Femur (tissue), 1 donor: ENCODE measurements around the gene ANKRD13D.

Experiments used
- DNase-seq: peaks from one replicate; pipeline ENCODE4 v3.0.0-alpha.2; 2017

Gene ANKRD13D

GRCh38 chr11:67262731-67263675, 26.1 kb upstream of the ANKRD13D start:
- DNase-seq: peak; percentile 86

GRCh38 chr11:67264260-67264659, 24.8 kb upstream of the ANKRD13D start:
- DNase-seq: no peak

DNA sequence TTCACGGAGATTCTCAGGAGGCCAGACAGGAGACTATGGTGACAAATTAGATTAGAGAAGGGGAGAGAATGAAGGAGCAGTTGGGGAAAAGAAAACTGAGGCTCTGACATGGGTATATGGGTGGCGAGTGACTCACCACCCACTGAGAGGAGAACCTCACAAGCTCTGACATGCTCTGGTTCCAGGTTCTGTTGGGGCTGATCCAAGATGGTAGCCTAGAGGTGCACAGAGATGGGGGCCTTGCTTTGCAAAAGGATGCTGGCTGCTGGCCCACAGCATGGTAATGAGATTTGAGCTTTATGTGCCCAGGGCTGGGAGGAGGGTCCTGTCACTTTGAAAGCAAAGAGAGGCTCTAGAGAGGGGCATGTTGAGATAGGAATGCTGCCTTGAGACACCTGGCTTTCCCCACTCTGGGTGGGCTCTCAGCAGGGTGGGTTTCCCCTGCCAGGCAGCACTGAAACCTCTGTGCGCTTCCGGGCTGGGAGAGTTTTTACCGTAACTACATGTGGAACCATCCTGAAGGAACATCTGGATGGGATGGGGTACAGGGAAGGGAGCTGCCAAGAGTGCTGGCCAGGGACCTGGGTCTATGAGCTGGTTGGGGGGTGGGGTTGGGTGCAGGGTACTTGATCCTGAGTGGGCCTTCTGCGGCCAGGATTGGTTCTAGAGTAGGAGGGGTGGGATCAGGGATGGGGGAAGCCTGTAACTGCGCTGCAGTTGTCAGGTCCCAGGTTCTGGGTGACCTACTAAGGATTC, 24.0 kb upstream of the ANKRD13D start:
- peak; percentile 22 for DNase-seq

DNA sequence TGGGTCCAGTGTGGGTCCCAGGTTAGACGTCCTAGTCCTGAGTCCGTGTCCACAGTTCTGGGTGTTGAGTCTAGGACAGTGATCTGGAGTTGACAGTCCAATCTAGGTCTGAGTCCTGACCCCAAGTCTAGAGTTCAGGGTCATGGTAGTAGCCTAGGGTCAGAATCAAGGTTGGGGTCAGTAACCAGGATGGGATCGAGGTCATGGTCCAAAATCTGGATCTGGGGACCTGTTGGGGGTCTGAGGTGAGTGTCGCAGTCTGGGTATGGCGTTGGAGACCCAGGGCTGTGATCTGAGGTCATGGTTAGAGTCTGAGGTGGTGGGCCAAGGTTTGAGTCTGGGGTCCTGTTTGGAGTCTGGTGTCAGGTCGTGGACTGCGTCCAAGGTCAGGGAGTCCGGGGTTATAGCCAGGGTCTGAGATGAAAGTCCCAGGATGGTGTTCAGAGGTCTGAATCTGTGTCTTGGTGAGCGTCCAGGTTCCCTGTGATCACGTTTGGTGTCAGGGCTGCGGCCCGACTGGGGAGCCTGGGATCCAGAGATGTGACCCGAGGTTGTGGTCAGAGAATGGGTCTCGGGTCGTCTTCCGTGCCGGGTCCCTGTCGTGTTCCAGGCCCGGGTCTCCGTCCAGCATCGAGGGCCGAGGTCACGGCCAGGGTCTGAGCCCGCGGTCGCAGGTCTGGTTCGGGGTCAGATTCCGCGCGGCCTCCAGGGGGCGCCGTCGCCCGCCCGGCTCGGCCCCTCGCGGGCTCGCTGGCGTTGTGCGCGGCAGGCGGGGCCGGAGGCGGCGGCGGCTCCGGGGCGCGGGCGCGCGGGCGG, 23.3 kb upstream of the ANKRD13D start:
- DNase-seq: peak; percentile 87

DNA sequence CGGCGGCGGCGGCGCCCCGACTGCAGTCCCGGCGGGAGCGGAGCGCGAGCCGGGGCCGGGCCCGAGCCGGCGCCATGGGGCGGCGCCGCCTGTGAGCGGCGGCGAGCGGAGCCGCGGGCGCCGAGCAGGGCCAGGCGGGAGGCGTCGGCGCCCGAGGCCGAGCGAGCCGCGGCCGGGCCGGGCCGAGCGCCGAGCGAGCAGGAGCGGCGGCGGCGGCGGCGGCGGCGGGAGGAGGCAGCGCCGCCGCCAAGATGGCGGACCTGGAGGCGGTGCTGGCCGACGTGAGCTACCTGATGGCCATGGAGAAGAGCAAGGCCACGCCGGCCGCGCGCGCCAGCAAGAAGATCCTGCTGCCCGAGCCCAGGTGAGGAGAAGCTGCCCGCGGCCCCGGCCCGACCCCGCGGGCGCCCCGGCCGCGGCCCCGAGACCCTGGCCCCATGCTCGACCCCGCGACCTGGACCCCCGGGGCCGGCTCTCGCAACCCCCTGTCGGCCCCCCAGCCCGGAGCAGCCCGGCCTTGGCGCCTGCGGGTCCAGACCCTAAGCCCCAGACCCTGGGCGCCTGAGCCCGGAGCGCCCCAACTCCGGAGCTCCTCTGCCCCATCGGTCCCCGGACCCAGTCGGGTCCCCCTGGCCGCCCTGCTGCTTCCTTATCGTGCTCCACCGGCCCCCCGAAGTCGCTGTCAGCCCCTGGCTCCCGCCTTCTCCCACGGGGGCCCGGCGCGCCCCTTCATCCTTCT, 22.5 kb upstream of the ANKRD13D start, which contains the start of gene GRK2:
Gene GRK2, plus strand, starts transcription at position 25 of the 739 bp plus-strand sequence. Its CDS starts 227 bp downstream, at position 252.
- peak; percentile 44 for DNase-seq

GRCh38 chr11:67267188-67268080, 21.7 kb upstream of the ANKRD13D start:
- DNase-seq: peak; percentile 42

DNA sequence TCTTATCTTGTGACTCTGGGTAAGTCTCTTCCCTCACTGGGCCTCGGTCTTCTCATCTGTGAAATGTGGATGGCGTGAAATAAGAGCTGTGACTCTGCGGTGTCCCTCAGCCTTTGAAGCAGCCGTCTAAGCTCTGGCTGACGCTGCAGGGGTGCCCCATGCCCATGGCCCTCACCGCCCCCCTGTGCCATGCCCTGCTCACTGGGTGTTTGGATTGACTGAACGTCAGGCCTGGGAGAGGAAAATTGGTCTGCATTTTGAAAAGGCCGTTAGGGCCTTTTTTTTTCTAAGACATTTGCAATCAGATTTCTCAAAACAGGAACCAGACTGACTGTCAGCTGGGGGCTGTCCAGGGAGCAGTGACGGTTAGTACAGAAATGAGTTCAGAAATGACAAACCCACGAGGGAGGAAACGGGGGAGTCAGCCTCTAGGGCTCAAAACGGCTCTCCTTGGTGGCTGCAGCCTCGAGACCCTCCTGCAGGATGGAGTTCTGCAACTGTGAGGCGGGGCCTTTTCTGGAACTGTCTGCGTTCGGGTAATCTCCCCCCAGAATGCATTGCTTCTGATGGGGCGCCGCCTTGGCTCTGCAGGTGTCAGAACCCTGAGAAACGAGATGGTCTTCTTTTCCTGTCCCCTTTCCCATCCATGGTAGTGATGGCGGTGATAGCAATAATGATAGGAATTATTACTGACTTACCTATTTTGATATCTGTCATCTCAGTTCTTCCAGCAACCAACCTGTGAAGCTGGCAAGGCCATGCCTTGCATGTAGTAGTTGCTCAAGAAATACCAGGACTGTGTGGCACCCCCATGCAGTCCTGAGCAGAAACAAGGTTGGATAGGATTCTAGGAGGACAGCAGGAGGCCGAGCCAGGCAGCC, 20.8 kb upstream of the ANKRD13D start:
- DNase-seq: peak; percentile 51

DNA sequence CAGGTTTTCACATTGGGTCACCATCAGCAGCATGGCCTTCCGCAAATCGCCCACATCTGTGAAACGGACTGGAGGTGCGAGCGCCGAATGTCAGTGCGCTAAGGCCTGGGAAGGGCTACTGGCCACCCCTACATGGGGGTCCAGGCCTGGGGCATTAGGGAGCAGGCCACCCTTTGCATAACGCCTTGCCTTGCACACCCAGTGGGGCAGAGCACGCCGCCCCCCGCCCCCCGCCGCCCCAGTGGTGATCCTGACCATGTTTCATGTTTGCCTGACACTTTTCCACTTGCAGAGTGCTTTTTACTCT, 20.2 kb upstream of the ANKRD13D start:
- DNase-seq: peak; percentile 15

- peak; percentile 30 for DNase-seq
These were observed 19.5 kb upstream of the ANKRD13D start for GRCh38 chr11:67269401-67270255.

GRCh38 chr11:67270256-67271204, 18.6 kb upstream of the ANKRD13D start:
- peak; percentile 72 for DNase-seq

- DNase-seq: no peak
These were observed 17.9 kb upstream of the ANKRD13D start for GRCh38 chr11:67271205-67271540.

GRCh38 chr11:67271541-67272284, 17.4 kb upstream of the ANKRD13D start:
- peak; percentile 43 for DNase-seq

DNA sequence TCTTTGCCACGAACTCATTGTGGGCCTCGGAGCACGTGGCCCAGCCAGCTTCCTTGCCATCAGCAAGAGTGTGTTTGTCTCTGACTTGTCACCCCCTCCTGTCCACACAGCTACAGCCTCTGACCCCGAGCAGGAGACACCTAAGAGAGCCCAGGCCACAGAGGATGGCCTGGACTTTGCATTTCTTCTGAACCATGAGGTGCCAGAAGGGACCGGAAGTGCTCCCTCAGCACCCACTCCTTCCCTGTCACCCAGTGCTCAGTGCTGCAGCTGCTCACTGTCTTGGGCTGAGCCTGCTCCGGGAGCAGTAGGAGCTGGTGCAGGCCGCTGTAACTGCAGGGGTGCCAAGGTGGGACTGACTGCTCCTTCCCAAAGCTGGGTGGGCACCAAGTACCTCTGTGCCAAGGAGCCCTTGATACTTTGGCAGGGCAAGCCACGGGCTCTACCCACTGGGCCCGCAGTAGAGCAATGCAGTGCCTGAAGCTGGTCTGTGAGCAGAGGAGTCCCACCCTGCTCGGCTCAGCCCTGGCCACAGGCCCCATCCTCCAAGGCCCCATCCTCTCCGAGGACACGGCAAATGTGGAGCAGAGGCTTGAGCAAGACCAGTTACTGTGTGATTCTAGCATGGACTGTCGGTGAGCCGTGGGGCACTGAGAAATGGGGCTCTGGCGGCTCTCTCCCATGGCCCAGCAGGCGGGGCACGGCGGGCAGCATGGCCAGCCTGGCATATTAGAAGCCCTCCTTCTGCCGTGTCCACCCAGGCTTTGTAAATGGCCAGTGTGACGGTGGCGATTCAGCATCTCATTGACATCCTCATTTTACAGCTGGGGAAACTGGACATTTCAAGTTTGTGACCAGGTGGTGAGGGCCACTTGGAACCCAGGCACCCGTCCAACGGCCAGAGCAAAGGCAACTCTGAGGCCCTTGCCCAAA, 16.5 kb upstream of the ANKRD13D start:
- peak; percentile 20 for DNase-seq

DNA sequence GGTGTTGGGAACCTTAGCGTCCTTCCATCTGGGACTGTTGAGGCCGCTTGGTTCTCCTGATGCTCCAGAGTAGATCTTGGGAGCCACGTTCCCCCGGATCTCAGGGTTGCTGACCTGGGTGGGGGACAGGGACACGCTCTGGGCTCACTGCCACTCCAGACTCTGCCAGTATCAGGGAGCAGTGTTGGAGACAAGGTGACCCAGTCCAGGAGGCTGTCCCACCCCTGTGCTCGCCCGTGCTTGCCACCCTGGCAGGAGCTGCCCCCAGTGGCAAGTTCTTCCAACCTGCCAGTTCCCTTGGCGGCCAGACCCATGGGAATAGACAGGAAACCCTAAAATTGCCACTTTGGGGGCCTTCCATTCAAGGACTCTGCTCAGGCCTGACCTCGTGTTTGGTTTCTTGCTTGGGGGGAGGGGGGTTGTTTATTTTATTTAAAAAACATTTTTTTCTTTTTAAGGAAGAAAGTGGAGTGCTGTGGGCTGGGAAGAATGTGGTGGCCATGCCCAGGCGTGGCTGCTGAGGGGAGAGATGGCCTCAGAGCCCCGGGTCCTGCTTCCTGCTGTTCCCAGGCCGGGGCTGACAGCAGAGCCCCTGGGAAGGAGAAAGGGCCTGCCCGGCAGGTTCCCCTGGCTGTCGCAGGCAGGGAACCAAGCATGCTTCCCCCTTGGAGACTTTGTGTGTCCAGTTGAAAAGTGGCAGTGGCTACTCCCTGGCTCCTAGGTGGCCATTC, 15.7 kb upstream of the ANKRD13D start:
- peak; percentile 40 for DNase-seq
